HG02884 (cell line): Measurements from ENCODE around the gene HOXA7.

Experiments
- ATAC-seq: cut with Tn5 transposase; IDR thresholded peaks from one replicate; pipeline ENCODE4 v1.9.1; 2021; ENCODE audit warnings: mild to moderate bottlenecking, moderate library complexity; ENCODE audit not compliant: unreplicated experiment

Gene HOXA7

GRCh38 chr7:27156508-27156898 lies at the start of gene HOXA7:
Gene HOXA7, minus strand, starts transcription at chr7:27156675. Its CDS starts 130 bp downstream, at chr7:27156545.
- no peak for ATAC-seq

- no peak for ATAC-seq
Measured at GRCh38 chr7:27205325-27206280, 49.1 kb upstream of the HOXA7 start.

DNA sequence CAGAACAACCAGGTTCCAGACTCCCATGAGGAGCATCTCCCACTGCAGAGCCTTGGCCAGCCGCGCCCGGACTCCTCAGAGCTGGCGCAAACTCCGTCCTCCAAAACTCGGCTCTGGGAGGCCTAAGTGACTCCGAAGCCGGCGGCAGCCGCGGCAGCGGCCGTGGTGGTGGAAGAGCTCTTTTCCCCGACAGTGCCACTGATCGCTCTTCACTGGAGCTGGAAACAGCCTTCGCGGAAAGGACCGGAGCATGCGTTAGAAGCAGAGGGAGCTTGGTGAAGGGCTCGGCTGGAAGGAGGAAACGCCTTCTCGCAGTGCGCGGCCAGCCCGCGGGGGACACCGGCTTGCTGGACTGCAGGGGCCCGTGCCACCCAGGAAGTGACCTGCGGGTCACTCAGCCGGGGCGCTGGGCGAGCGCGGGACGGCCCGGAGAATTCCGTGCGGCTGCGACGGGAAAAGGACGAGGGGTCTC lies 48.4 kb upstream of the HOXA7 start:
- no peak for ATAC-seq

DNA sequence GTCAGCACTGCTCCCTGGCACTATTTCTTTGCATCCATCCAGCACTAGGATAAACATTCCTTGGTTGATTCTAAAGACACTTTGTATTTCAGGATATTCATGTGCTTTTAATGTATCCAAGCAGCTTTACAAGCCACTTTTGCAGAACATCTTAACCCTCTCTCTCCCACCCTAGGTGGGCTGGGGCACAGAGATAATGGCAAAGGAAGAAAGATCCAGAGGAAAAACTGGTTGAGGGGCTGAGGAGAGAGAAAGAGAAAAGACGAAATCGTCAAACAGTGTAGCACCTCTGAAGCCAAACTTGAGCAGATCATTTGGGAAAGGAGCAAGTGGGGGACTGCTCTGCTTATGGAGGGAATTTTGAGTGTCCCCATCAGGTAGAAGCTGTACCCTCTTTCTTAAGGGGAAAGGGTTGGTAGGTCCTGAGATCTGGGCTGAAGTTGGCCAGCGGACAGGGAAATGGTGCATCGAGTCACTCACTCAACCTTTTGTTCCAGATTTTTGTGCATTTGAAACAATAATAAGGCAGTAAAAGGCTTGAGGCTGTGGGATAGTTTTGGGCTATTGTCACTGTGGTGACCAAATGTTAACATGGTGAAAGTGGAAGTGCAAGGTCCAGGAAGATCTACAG lies 47.6 kb upstream of the HOXA7 start:
- ATAC-seq, result no peak

DNA sequence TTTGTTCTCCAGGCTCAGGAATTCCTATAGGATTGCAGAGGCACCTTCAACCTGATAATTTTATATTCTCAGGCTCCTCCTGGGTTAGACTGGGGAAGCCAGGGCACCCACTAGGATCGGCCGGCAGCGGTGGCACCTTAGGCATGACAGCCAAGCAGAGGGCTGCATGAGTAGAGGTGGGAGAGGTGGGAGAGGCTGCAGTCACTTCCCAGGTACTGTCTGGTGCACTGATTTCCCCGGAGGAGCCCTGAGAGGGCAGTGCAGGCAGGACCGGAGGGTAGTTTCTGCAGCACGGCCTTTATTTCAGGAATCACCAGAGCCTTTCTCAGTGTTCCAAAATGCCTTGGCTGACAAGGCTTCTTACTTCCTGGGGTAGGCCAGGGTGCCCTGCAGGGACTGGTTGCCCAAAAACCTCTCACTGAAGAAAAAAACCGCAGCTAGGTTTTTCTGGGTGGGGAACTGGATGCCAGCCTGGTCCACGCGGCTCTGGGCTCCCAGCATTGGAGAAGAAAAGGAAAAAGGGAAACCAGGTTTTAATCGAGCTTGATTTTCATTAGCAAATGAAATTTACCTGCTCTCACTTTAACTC lies 47.0 kb upstream of the HOXA7 start:
- ATAC-seq, result no peak

DNA sequence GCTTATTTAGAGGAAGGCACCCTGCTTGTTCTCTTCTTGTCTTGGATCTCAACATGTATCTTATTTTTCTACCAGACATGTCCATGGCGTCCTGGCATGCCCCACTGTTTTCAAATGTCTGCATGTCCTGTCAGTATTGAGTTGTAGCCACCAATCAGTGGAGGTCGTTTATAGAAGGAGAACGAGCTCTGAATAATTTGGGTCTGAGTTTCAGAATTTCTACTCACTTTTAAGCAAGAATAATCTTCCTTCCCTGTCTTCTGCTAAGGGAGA lies 46.3 kb upstream of the HOXA7 start:
- no peak for ATAC-seq

DNA sequence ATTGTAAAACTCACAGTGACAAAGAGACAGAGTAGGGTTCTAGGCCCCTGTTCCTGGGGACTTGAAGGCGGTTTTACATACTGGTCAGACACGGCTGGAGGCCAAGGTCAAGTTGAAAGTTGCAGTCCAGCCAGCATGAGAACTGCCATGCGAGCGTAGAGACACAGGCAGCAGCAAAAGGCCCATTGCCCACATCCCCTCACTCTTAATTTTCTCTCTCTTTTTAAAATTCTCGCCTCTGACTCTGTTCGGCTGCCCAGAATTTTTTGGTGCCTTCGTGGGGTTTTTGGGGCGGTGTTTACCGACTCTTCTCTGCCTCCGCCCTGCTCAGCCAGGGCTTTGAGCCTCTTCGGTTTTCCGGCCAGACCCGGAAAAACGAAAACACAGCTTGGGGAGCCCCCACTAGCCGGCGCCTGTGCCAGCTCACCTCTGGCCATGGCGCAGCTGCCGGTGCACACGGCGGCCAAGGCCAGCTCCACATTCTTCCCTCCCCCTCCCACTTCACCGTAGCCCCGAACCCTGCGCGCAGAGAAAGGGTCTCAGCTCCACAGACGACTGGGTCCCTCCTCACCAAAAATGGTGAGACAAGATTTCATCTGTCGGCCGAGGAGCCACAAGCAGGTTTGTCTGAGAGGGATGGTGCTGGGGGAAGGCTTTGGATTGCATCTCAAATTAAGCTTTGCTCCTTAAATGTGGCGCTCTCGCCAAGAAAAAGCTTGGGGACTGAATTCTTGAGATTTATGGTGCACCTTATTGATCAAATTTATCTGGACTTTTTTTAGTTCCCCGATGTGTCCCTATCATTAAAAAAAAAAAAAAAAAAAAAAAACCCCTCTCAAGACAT lies 45.8 kb upstream of the HOXA7 start:
- ATAC-seq, result no peak

DNA sequence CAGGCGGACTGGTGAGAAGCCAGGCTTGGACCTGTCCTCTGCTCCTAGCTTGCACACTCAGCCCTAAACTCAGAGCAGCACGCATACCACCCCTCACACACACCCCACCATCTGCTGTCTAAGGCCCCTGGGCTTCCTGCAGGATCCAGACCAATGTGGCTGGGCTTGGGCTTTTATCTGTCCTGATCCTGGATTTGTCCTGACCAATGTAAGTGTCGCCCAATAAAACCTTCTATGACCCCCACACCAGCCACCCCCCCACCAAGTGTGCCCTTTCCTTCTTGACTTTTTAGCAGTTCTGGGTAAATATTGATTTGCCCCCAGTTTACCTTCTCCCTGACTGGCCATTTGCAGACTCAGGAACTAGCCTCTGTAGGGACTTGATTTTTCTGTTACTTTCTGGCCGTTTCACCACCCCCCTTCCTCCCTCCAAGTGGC lies 45.1 kb upstream of the HOXA7 start:
- ATAC-seq, result no peak

- no peak for ATAC-seq
Measured at GRCh38 chr7:27200761-27201579, 44.5 kb upstream of the HOXA7 start.

DNA sequence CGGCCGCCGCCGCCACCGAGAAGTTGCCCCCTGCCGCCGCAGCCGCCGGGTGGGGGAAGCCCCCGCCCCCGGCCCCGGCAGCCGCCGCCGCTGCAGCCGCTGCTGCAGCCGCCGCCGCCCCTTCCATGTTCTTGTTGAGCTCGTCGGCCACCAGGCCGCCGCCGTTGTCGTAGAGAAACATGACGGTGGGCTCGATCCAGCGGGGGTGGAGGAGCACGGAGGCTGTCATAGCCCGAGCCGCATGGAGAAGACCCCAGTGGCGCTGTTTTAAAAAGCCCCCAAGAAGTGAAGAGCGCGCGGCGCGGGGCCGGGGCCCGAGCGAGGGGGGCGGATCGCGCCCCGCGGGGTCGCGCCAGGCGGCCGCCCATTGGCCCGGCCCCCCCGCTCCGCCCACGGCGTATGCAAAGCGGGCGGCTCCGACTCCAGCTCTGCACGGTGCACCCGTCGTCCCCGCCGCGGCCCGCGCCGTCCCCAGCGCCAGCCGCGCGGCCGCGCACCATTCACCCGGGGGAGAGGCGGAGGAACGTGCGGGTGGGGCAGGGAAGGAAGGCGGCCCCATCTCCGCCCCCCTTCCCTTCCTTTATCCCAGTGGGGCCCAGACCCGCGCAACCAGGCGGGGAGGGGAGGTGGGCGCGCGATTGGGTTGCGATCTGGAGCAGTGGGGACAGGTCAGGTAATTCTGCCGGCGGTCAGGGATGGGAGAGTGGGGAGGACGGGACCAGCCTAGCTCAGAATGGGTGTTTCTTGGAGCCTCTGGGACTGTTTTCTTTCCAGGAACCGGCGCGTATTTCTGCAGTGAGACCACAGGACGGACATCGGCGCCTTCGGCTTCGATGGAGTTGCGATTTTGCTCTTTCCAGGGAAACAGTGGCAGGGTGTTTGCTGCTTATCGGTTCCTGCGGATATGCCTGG lies 43.6 kb upstream of the HOXA7 start, which contains the start of gene HOXA13:
Gene HOXA13, minus strand, starts transcription at position 243 of the 912 bp plus-strand sequence. Its CDS starts 14 bp downstream, at position 229.
- no peak for ATAC-seq

GRCh38 chr7:27198871-27199801 lies 42.7 kb upstream of the HOXA7 start:
- ATAC-seq, result no peak

- ATAC-seq, result no peak
Measured at GRCh38 chr7:27198138-27198841, 41.8 kb upstream of the HOXA7 start.

- ATAC-seq, result no peak
Measured at GRCh38 chr7:27197137-27198042, 40.9 kb upstream of the HOXA7 start.

DNA sequence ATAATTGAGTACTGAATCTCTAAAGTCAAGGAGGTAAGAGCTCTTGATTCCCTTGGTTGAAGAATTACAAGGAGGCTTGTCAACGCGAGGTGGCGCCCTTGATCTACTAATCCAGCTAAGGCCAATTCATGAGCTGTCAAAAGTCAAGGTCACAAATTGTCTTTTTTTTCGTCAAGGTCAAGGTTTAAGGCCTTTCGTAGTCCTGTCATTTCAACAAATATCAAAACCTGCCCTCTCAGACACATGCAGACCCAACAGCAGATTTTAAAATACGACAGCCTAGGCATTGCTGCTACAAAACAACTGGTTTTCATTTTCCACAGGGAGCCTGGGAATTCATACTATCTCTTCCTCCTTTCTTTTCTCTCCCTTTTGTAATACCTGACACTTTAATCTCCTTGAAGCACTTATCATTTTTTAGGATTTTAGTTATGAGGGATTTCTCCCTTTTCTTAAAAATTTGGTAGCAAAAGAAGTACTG lies 39.9 kb upstream of the HOXA7 start:
- no peak for ATAC-seq

GRCh38 chr7:27194686-27195379 lies 38.4 kb upstream of the HOXA7 start:
- ATAC-seq, result no peak

- no peak for ATAC-seq
Measured at GRCh38 chr7:27194002-27194352, 37.5 kb upstream of the HOXA7 start.
